Iris pigment epithelial cell (primary cell): ENCODE measurements around the gene C19orf53.

Experiments used
- DNase-seq: peaks from one replicate; pipeline ENCODE4 v3.0.0-alpha.2; 2011; ENCODE audit warnings: low read depth

Gene C19orf53

GRCh38 chr19:13796301-13797057 is 22.2 kb downstream of the C19orf53 start:
- peak; percentile 93 for DNase-seq

GRCh38 chr19:13797058-13797440 is 22.8 kb downstream of the C19orf53 start:
- no peak for DNase-seq

- peak; percentile 91 for DNase-seq
Measured at GRCh38 chr19:13797870-13798269, 23.6 kb downstream of the C19orf53 start.

GRCh38 chr19:13799669-13800068 is 25.4 kb downstream of the C19orf53 start:
- DNase-seq = no peak

GRCh38 chr19:13803038-13803437 is 28.8 kb downstream of the C19orf53 start:
- no peak for DNase-seq

- DNase-seq = no peak
Measured at GRCh38 chr19:13804830-13805683, 30.8 kb downstream of the C19orf53 start.

- DNase-seq = no peak
Measured at GRCh38 chr19:13806728-13807127, 32.5 kb downstream of the C19orf53 start.

- no peak for DNase-seq
Measured at GRCh38 chr19:13807421-13808021, 33.3 kb downstream of the C19orf53 start.

GRCh38 chr19:13808856-13809255 is 34.6 kb downstream of the C19orf53 start:
- DNase-seq = no peak

- DNase-seq = no peak
Measured at GRCh38 chr19:13812544-13812943, 38.3 kb downstream of the C19orf53 start.

GRCh38 chr19:13813147-13813546 is 38.9 kb downstream of the C19orf53 start:
- DNase-seq = no peak

- DNase-seq = no peak
Measured at GRCh38 chr19:13814550-13814949, 40.3 kb downstream of the C19orf53 start.

- no peak for DNase-seq
Measured at GRCh38 chr19:13817018-13817614, 42.9 kb downstream of the C19orf53 start.

GRCh38 chr19:13817615-13818371 is 43.5 kb downstream of the C19orf53 start:
- no peak for DNase-seq

GRCh38 chr19:13819238-13819637 is 45.0 kb downstream of the C19orf53 start:
- DNase-seq = no peak

- DNase-seq = no peak
Measured at GRCh38 chr19:13821292-13821691, 47.0 kb downstream of the C19orf53 start.

- no peak for DNase-seq
Measured at GRCh38 chr19:13823256-13823655, 49.0 kb downstream of the C19orf53 start.

GRCh38 chr19:13823901-13824300 is 49.6 kb downstream of the C19orf53 start:
- no peak for DNase-seq

GRCh38 chr19:13824703-13825102 is 50.4 kb downstream of the C19orf53 start:
- no peak for DNase-seq

GRCh38 chr19:13825489-13826441 is 51.5 kb downstream of the C19orf53 start:
- DNase-seq = no peak
